Measurements from ENCODE around the gene ANKRD60.

ANKRD60 gene

GRCh38 chr20:58228484-58229197, at the start of gene ANKRD60:
Gene ANKRD60 (minus strand): TSS chr20:58228653. CDS start chr20:58228653, 0 bp downstream.
- peak; percentile 58 for DNase-seq

GRCh38 chr20:58277578-58278472, 49.4 kb upstream of the ANKRD60 start:
- DNase-seq = no peak

- DNase-seq = no peak
Measured at GRCh38 chr20:58277107-58277506, 48.7 kb upstream of the ANKRD60 start.

GRCh38 chr20:58274384-58274783, 45.9 kb upstream of the ANKRD60 start:
- no peak for DNase-seq

GRCh38 chr20:58271606-58272351, 43.3 kb upstream of the ANKRD60 start:
- DNase-seq = no peak

- no peak for DNase-seq
Measured at GRCh38 chr20:58268936-58269619, 40.6 kb upstream of the ANKRD60 start.

- no peak for DNase-seq
Measured at GRCh38 chr20:58268421-58268821, 40.0 kb upstream of the ANKRD60 start.

GRCh38 chr20:58267389-58268215, 39.1 kb upstream of the ANKRD60 start:
- no peak for DNase-seq

GRCh38 chr20:58264271-58264670, 35.8 kb upstream of the ANKRD60 start:
- no peak for DNase-seq

GRCh38 chr20:58261660-58262059, 33.2 kb upstream of the ANKRD60 start:
- no peak for DNase-seq

GRCh38 chr20:58260006-58260405, 31.6 kb upstream of the ANKRD60 start:
- DNase-seq = no peak

- peak; percentile 58 for DNase-seq
Measured at GRCh38 chr20:58256842-58257241, 28.4 kb upstream of the ANKRD60 start.

GRCh38 chr20:58256307-58256706, 27.9 kb upstream of the ANKRD60 start:
- no peak for DNase-seq

- DNase-seq = no peak
Measured at GRCh38 chr20:58254890-58255289, 26.4 kb upstream of the ANKRD60 start.

GRCh38 chr20:58251979-58252591, 23.6 kb upstream of the ANKRD60 start:
- DNase-seq = peak; percentile 86

- no peak for DNase-seq
Measured at GRCh38 chr20:58251348-58251978, 23.0 kb upstream of the ANKRD60 start.

- DNase-seq = no peak
Measured at GRCh38 chr20:58246346-58246745, 17.9 kb upstream of the ANKRD60 start.

GRCh38 chr20:58245931-58246330, 17.5 kb upstream of the ANKRD60 start:
- DNase-seq = no peak

- DNase-seq = no peak
Measured at GRCh38 chr20:58245181-58245891, 16.9 kb upstream of the ANKRD60 start.

GRCh38 chr20:58244517-58245030, 16.1 kb upstream of the ANKRD60 start:
- DNase-seq = no peak

Data from suppressor macrophage treated with lipopolysaccharide for 4 hours (primary cell).